Coronary artery (tissue), 2 donors: ENCODE measurements around the gene CBLC.
"Not testable (repeated sequence)": the region's sequence is repeated elsewhere in the genome, so short reads cannot be mapped to it uniquely, and the experiment has no call there.

Source experiments
- DNase-seq: peaks from one replicate; pipeline ENCODE4 v3.0.0-alpha.2; 2017; ENCODE audit warnings: low spot score
- H3K27ac ChIP-seq, 2 donors: fragments of 200-600 bp; sonication (generic); one replicate each; pipeline ENCODE4 v1.5.1; 2016 to 2019
- H3K4me3 ChIP-seq: fragments of 200-600 bp; sonication (generic); 2 replicates; pipeline ENCODE4 v1.5.1; 2016; ENCODE audit warnings: mild to moderate bottlenecking, moderate library complexity
- TF ChIP-seq, protein P1 (sequence below): fragments of 200-600 bp; sonication (generic); IDR thresholded peaks from one replicate; pipeline ENCODE4 v1.5.1; 2019; ENCODE audit warnings: antibody characterized with exemption

CBLC gene

DNA sequence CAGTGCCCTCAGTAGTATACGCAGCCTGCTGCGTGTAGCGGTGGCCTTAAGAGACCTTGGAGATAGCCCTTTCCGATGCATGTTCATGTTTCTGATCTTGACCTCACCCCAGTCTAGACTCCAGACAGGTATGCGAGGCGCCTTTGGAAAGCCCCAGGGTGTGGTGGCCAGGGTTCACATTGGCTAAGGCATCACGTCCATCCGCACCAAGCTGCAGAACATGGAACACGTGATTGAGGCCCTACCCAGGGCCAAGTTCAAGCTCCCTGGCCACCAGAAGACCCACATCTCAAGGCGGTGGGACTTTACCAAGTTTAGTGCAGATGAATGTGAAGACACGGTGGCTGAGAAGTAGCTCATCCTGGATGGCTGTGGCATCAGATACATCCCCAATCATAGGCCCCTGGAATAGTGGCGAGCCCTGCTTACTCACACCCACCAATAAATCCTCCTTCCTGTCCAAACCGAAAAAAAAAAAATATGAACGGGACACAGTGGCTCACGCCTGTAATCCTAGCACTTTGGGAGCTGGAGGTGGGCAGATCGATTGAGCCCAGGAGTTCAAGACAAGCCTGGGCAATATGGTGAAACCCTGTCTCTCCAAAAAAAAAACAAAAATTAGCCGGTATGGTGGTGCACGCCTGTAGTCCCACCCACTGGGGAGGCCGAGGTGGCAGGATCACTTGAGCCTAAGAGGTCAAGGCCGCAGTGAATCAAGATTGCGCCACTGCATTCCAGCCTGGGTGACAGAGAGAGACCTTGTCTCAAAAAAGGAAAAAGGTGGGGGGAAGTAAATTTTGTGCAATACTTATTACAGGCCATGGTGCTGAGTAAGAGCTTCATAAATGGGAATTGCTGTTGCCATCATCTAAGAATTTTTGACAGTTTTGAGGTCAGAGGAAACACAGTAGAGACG, 12.4 kb upstream of the CBLC start:
- DNase-seq, result no peak
- no peak overlapping the region for H3K4me3 ChIP-seq
- H3K27ac ChIP-seq, result no peak overlapping the region
- TF ChIP-seq, protein P1, sequence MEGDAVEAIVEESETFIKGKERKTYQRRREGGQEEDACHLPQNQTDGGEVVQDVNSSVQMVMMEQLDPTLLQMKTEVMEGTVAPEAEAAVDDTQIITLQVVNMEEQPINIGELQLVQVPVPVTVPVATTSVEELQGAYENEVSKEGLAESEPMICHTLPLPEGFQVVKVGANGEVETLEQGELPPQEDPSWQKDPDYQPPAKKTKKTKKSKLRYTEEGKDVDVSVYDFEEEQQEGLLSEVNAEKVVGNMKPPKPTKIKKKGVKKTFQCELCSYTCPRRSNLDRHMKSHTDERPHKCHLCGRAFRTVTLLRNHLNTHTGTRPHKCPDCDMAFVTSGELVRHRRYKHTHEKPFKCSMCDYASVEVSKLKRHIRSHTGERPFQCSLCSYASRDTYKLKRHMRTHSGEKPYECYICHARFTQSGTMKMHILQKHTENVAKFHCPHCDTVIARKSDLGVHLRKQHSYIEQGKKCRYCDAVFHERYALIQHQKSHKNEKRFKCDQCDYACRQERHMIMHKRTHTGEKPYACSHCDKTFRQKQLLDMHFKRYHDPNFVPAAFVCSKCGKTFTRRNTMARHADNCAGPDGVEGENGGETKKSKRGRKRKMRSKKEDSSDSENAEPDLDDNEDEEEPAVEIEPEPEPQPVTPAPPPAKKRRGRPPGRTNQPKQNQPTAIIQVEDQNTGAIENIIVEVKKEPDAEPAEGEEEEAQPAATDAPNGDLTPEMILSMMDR, result no peak

DNA sequence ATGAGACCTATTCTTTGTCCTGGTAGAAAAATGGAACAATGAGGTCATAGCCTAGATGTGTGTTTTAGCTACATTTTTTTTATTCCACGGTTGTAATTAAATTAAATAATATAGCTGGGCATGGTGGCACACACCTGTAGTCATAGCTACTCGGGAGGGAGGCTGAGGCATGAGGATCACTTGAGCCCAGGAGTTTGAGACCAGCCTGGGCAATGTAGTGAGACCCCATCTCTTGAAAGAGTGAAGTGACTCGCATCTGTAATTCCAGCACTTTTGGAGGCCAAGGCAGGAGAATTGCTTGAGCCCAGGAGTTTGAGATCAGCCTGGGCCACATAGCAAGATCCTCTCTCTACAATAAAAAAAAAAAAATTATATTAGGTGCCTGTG, 11.7 kb upstream of the CBLC start:
- TF ChIP-seq, protein P1, result no peak
- no peak overlapping the region for H3K4me3 ChIP-seq
- no peak overlapping the region for H3K27ac ChIP-seq
- no peak for DNase-seq

DNA sequence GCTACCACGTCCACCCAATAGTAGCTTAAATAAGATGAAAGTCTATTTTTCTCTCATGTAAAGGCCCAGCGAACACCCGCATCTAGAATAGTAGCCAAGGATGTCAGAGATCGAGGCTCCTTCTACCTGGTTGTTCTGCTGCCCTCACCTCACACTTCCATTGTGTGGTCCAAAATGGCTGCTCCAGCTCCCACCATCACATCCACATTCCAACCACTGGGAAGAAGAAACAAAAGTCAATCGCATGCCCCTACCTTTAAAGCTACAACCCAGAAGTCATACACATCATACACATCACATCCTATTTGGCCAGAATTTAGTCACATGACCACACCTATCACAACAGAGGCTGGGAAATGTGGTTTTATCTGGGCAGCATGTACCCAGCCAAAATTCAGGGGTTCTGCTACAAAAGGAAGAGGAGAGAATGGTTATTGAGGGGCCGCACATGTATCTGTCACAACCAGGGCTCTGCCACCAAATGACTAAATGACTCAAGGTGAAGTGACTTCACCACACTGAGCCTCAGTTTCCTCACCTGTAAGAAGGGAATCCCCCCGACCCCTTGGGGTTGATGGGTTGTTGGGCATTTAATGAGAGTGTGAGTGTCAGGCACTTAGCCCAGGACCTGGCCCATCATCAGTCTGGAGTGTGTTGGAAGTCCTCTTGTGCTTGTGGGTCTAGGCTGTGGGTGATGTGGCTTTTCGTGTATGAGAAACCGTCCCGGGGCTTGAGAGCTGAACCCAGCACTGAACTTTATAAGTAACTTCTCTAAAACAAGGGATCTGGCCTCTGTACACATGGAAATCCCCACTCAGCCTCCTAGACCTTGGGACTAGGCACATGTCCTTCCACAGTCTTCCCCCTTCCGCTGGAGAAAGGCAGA, 10.2 kb upstream of the CBLC start:
- H3K4me3 ChIP-seq, result no peak overlapping the region
- H3K27ac ChIP-seq, result no peak overlapping the region
- TF ChIP-seq, protein P1, result no peak
- no peak for DNase-seq

DNA sequence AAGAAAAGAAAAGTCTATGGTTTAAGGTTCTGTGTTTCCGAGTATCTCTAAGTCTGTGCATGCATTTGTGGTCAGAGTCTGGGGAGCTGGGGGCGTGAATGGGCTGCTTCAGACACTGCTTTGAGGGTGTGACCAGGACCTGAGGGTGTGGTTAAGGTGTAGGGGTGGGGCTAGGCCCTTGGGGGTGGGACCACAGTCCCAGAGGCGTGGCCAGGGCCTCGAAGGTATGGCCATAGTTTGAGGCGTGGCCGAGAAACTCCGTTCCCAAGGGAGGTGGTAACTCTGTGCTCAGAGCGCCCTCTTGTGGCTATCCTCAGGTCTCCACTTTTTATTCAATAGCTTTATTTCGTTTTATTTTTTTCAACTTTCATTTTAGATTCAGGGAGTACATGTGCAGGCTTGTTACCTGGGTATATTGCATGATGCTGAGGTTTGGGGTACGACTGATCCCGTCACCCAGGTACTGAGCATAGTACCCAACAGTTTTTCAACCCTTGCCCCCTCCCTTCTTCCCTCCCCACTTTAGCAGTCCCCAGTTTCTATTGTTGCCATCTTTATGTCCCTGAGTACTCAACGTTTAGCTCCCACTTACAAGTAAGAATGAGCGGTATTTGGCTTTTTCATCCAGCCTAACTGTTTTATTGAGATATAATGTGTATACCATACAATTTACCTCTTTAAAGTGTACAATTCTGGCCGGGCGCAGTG, 7.0 kb upstream of the CBLC start:
- no peak overlapping the region for H3K4me3 ChIP-seq
- TF ChIP-seq, protein P1, result peak; percentile 74
- peak; percentile 90 for DNase-seq
- no peak overlapping the region for H3K27ac ChIP-seq

DNA sequence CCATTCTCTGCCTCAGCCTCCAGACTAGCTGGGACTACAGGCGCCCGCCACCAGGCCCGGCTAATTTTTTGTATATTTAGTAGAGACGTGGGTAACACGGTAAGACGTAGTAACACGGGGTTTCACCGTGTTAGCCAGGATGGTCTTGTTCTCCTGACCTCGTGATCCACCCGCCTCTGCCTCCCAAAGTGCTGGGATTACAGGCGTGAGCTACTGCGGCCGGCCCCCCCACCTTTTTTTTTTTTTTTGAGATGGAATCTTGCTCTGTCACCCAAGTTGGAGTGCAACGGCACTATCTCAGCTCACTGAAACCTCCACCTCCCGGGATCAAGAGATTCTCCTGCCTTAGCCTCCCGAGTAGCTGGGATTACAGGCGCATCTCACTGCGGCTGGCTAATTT, 5.5 kb upstream of the CBLC start:
- not testable (repeated sequence) for H3K4me3 ChIP-seq, H3K27ac ChIP-seq, DNase-seq

DNA sequence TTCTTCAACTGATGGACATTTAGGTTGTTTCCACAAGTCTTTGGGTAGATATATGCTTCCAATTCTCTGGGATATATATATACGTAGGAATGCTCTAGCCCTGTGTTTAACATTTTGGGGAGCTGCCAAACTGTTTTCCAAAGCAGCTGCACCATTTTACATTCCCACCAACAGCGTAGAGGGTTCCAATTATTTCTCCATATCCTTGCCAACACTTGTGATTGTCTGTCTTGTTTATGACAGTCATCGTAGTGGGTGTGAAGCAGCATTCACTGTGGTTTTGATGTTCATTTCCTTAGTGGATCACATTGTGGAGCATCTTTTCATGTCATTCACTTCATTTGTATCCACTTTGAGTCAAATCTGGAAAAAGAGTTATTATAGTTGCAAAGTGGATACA, 4.7 kb upstream of the CBLC start:
- H3K27ac ChIP-seq, result no peak overlapping the region
- no peak for DNase-seq
- no peak overlapping the region for H3K4me3 ChIP-seq
- TF ChIP-seq, protein P1, result no peak

DNA sequence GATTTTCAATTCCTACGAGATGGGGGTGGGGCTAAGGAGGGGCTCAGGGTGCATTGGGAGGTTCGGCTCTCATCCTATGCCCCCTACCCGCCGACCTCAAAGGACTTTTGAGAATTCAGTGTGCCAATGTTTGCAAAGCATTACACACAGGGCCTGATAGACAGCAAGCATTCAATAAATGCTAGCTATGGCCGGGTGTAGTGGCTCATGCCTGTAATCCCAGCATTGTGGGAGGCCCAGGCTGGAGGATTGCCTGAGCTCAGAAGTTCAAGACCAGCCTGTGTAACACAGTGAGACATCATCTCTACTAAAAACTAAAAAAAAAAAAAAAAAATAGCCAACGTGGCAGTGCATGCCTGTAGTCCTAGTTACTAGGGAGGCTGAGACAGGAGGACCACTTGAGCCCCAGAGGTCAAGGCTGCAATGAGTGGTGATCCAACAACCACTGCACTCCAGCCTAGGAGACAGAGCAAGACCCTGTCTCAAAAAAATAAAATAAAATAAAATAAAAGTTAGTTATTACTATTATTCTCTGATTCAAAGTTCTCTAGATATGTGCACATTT, 1.9 kb upstream of the CBLC start:
- TF ChIP-seq, protein P1, result no peak
- Histone ChIP-seq H3K27ac (no peak overlapping the region), H3K4me3 (no peak overlapping the region)
- no peak for DNase-seq
